HepG2 (cell line): Measurements from ENCODE around the gene ZGRF1. TPM values are rescaled to one million over a fixed set of nuclear protein-coding genes. Genes with fewer than 3 reads are reported as not detected.

Source experiments
- ARID3A ChIP-seq: IDR thresholded peaks from 2 replicates; pipeline ENCODE4 v1.6.1; 2012; ENCODE audit warnings: low read depth, low read length, improper control_type of control experiment
- ATM ChIP-seq: fragments of 450-650 bp; IDR thresholded peaks from 2 replicates; pipeline ENCODE4 v1.7.1; 2017; ENCODE audit warnings: mild to moderate bottlenecking, borderline replicate concordance
- EHMT2 ChIP-seq: fragments of 200-600 bp; sonication (generic); IDR thresholded peaks from 2 replicates; pipeline ENCODE4 v1.7.0; 2017; ENCODE audit warnings: antibody characterized with exemption, low read depth, low read length, borderline replicate concordance
- FOXK1 ChIP-seq: sonication (generic); formaldehyde crosslinking; IDR thresholded peaks from 2 replicates; pipeline ENCODE4 v1.4.0; 2020; ENCODE audit warnings: low read depth, missing genetic modification reagents, borderline replicate concordance
- GMEB1 ChIP-seq: sonication (generic); formaldehyde crosslinking; IDR thresholded peaks from 2 replicates; pipeline ENCODE4 v1.5.1; 2020; ENCODE audit warnings: missing genetic modification reagents, mild to moderate bottlenecking, borderline replicate concordance
- HMG20A ChIP-seq: IDR thresholded peaks from 2 replicates; pipeline ENCODE4 v1.6.1; 2016; ENCODE audit warnings: borderline replicate concordance
- KLF13 ChIP-seq: sonication (generic); formaldehyde crosslinking; IDR thresholded peaks from 2 replicates; pipeline ENCODE4 v1.4.0; 2020; ENCODE audit warnings: mild to moderate bottlenecking, missing genetic modification reagents
- KLF6 ChIP-seq: IDR thresholded peaks from 2 replicates; pipeline ENCODE4 v1.8.0; 2016; ENCODE audit warnings: missing biosample characterization, missing genetic modification reagents
- MEIS2 ChIP-seq: sonication (generic); formaldehyde crosslinking; IDR thresholded peaks from 2 replicates; pipeline ENCODE4 v1.9.0; 2021; ENCODE audit warnings: mild to moderate bottlenecking, missing genetic modification reagents
- MXD4 ChIP-seq: IDR thresholded peaks from 2 replicates; pipeline ENCODE4 v1.6.1; 2016; ENCODE audit warnings: mild to moderate bottlenecking, missing biosample characterization, missing genetic modification reagents
- PLRG1 ChIP-seq: fragments of 450-650 bp; conservative IDR thresholded peaks from 2 replicates; pipeline ENCODE4 v1.6.1; 2016
- POLR2G ChIP-seq: fragments of 200-400 bp; formaldehyde crosslinking; IDR thresholded peaks from 2 replicates; pipeline ENCODE4 v1.6.1; 2018; ENCODE audit warnings: mild to moderate bottlenecking, low read depth, low read length, moderate library complexity
- REXO4 ChIP-seq: sonication (generic); formaldehyde crosslinking; IDR thresholded peaks from 2 replicates; pipeline ENCODE4 v1.8.0; 2022; ENCODE audit warnings: missing genetic modification reagents, mild to moderate bottlenecking, borderline replicate concordance
- SSRP1 ChIP-seq: IDR thresholded peaks from 2 replicates; pipeline ENCODE4 v1.6.1; 2016; ENCODE audit warnings: control low read depth
- STAG1 ChIP-seq: sonication (generic); formaldehyde crosslinking; IDR thresholded peaks from 2 replicates; pipeline ENCODE4 v1.4.0; 2020; ENCODE audit warnings: missing genetic modification reagents
- ZNF10 ChIP-seq: sonication (generic); formaldehyde crosslinking; IDR thresholded peaks from 2 replicates; pipeline ENCODE4 v1.4.0; 2020; ENCODE audit warnings: mild to moderate bottlenecking, low read depth, missing genetic modification reagents, borderline replicate concordance
- ZNF207 ChIP-seq: fragments of 450-650 bp; IDR thresholded peaks from 2 replicates; pipeline ENCODE4 v1.6.1; 2016; ENCODE audit warnings: antibody characterized with exemption, borderline replicate concordance
- ZNF550 ChIP-seq: sonication (generic); formaldehyde crosslinking; IDR thresholded peaks from 2 replicates; pipeline ENCODE4 v1.4.0; 2020; ENCODE audit warnings: mild to moderate bottlenecking, missing genetic modification reagents, borderline replicate concordance
- ZNF557 ChIP-seq: sonication (generic); formaldehyde crosslinking; IDR thresholded peaks from 2 replicates; pipeline ENCODE4 v1.4.0; 2020; ENCODE audit warnings: missing genetic modification reagents
- ZNF569 ChIP-seq: sonication (generic); formaldehyde crosslinking; IDR thresholded peaks from 2 replicates; pipeline ENCODE4 v1.5.0; 2020; ENCODE audit warnings: mild to moderate bottlenecking, missing genetic modification reagents, moderate library complexity, borderline replicate concordance
- ZNF737 ChIP-seq: sonication (generic); formaldehyde crosslinking; IDR thresholded peaks from 2 replicates; pipeline ENCODE4 v1.5.0; 2020; ENCODE audit warnings: missing genetic modification reagents, mild to moderate bottlenecking, borderline replicate concordance
- ZSCAN29 ChIP-seq: sonication (generic); formaldehyde crosslinking; conservative IDR thresholded peaks from 2 replicates; pipeline ENCODE4 v1.4.0; 2020; ENCODE audit warnings: mild to moderate bottlenecking, missing genetic modification reagents
- polyA plus RNA-seq, 8 experiments: library from polyadenylated mRNA; depleted of rRNA in 3 of 8; stranded (reverse) in 7 of 8; unstranded in 1 of 8; fragments of >200 nt; fragmentation: Illumina TruSeq in 4 of 8; extraction: Trizol in 4 of 8; gene quantifications; 2 replicates each; pipeline versions ENCODE4 v1.2.1 to v1.2.3, GENCODE V29; 2011 to 2016; ENCODE audit warnings: low read depth in 4 of 8, missing spikeins in 1 of 8, mixed read lengths in 1 of 8; ENCODE audit not compliant: insufficient read depth in 1 of 8
- total RNA-seq, 5 experiments: library from RNA; depleted of rRNA; stranded (reverse); fragments of >200 nt; fragmentation: Illumina TruSeq; extraction: Trizol; gene quantifications; 2 replicates each; pipeline ENCODE4 v1.2.3, GENCODE V29; 2016; ENCODE audit warnings: low read depth in 1 of 5
- TF ChIP-seq, protein P1 (sequence below), 2 experiments: sonication (generic) in 1 of 2; formaldehyde crosslinking in 1 of 2; IDR thresholded peaks; 2 replicates each; pipeline versions ENCODE4 v1.4.0 to v1.6.1; 2016 to 2020; ENCODE audit warnings: borderline replicate concordance in 1 of 2, low read depth in 1 of 2, mild to moderate bottlenecking in 1 of 2, missing genetic modification reagents in 1 of 2

ZGRF1 gene
- total and polyA plus RNA-seq, 2 of the 13 experiments (the other 11 are each of a cell fraction or from before 2014, with no cell fraction given): 8.6 to 15.9 TPM

- TF ChIP-seq EHMT2 (no peak), KLF13 (CRISPR knock-in tag) (no peak), ATM (no peak), REXO4 (no peak), ZNF557 (CRISPR knock-in tag) (no peak), HMG20A (CRISPR knock-in tag) (no peak), ZNF737 (CRISPR knock-in tag) (no peak), GMEB1 (peak; percentile 77), STAG1 (CRISPR knock-in tag) (no peak), POLR2G (peak; percentile 83), ZNF550 (CRISPR knock-in tag) (no peak), ARID3A (peak; percentile 12; the same call in 1 of the 2 replicates), MXD4 (peak; percentile 80; the same call in 1 of the 2 replicates), ZNF10 (no peak), SSRP1 (CRISPR knock-in tag) (no peak), PLRG1 (no peak), ZSCAN29 (CRISPR knock-in tag) (no peak), MEIS2 (CRISPR knock-in tag) (0 out of 2 replicates have a peak, but pooled peaks have one; percentile 29), ZNF569 (no peak), FOXK1 (CRISPR knock-in tag) (peak; percentile 82; the same call in 1 of the 2 replicates), KLF6 (no peak), ZNF207 (no peak)
- TF ChIP-seq, protein P1, sequence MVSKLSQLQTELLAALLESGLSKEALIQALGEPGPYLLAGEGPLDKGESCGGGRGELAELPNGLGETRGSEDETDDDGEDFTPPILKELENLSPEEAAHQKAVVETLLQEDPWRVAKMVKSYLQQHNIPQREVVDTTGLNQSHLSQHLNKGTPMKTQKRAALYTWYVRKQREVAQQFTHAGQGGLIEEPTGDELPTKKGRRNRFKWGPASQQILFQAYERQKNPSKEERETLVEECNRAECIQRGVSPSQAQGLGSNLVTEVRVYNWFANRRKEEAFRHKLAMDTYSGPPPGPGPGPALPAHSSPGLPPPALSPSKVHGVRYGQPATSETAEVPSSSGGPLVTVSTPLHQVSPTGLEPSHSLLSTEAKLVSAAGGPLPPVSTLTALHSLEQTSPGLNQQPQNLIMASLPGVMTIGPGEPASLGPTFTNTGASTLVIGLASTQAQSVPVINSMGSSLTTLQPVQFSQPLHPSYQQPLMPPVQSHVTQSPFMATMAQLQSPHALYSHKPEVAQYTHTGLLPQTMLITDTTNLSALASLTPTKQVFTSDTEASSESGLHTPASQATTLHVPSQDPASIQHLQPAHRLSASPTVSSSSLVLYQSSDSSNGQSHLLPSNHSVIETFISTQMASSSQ (IDR thresholded peaks at IDR 0.05; ENCODE audit: low read depth): no peak; the same call in 1 of the 2 replicates
- TF ChIP-seq, protein P1 (CRISPR knock-in tag; IDR thresholded peaks at IDR 0.05; ENCODE audit: borderline replicate concordance): no peak
Observed at GRCh38 chr4:112636688-112637551, at the start of gene ZGRF1, which contains the start of gene LARP7 (continued).
